K562 (cell line): Measurements from ENCODE around the gene CYP2C8.

Experiments
- CEBPG ChIP-seq, 3 experiments: fragments of 200-800 bp in 1 of 3; sonication (Bioruptor generic) in 1 of 3; sonication (generic) in 1 of 3; formaldehyde crosslinking in 1 of 3; IDR thresholded peaks in 2 of 3; conservative IDR thresholded peaks in 1 of 3; 2 replicates each; pipeline versions ENCODE4 v1.6.1 to v1.8.0; 2016 to 2022; ENCODE audit warnings: missing compliant biosample characterization in 2 of 3, missing genetic modification characterization in 2 of 3, mild to moderate bottlenecking in 1 of 3, missing genetic modification reagents in 1 of 3
- HMG20B ChIP-seq: fragments of 250-450 bp; sonication (Bioruptor Pico); IDR thresholded peaks from 2 replicates; pipeline ENCODE4 v1.5.0; 2021; ENCODE audit warnings: mild to moderate bottlenecking
- ZNF561 ChIP-seq: fragments of 450-650 bp; formaldehyde crosslinking; conservative IDR thresholded peaks from 2 replicates; pipeline ENCODE4 v1.4.0; 2020; ENCODE audit warnings: mild to moderate bottlenecking, moderate library complexity
- ZZZ3 ChIP-seq: fragments of 450-650 bp; IDR thresholded peaks from 2 replicates; pipeline ENCODE4 v1.6.1; 2016; ENCODE audit warnings: antibody characterized with exemption, mild to moderate bottlenecking, moderate library complexity
- TF ChIP-seq, protein P1 (sequence below): fragments of 250-450 bp; sonication (Bioruptor Pico); IDR thresholded peaks from 2 replicates; pipeline ENCODE4 v1.4.0; 2020; ENCODE audit warnings: borderline replicate concordance
- TF ChIP-seq, protein P2 (sequence below), 2 experiments: fragments of 450-650 bp; formaldehyde crosslinking in 1 of 2; IDR thresholded peaks; 2 replicates each; pipeline versions ENCODE4 v1.4.0 to v1.6.1; 2014 to 2020; ENCODE audit warnings: mild to moderate bottlenecking in 2 of 2, borderline replicate concordance in 1 of 2, low read depth in 1 of 2
- TF ChIP-seq, protein P3 (sequence below): fragments of 250-450 bp; sonication (Bioruptor Pico); IDR thresholded peaks from 2 replicates; pipeline ENCODE4 v1.5.0; 2021; ENCODE audit warnings: mild to moderate bottlenecking, borderline replicate concordance

DNA sequence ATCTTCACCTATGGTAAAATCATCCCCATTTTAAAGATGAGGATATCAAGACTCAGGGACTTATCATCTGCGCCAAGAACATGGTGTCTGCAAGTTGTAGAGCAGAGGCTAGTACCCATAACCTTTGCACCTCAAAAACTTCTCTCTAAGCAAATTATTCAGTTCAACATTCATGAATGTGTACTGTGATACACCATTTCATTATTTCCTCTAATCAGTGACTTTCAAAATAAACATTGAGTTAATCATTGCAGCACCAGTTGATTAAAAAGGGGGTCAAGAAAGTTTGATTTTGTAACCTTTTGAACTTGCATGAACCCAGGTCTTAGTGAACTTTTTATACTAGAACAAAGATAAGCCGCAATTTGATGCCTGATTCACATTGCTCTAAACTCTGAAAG is 47.6 kb upstream of the CYP2C8 start:
- TF ChIP-seq ZNF561 (CRISPR knock-in tag) (no peak), HMG20B (CRISPR knock-in tag) (no peak), CEBPG (CRISPR knock-in tag; IDR thresholded peaks at IDR 0.05) (no peak), CEBPG (tag; conservative IDR thresholded peaks at IDR 0.05 in 1 of 2, IDR thresholded peaks at IDR 0.05 in 1 of 2) (no peak), ZZZ3 (no peak)
- TF ChIP-seq, protein P1, sequence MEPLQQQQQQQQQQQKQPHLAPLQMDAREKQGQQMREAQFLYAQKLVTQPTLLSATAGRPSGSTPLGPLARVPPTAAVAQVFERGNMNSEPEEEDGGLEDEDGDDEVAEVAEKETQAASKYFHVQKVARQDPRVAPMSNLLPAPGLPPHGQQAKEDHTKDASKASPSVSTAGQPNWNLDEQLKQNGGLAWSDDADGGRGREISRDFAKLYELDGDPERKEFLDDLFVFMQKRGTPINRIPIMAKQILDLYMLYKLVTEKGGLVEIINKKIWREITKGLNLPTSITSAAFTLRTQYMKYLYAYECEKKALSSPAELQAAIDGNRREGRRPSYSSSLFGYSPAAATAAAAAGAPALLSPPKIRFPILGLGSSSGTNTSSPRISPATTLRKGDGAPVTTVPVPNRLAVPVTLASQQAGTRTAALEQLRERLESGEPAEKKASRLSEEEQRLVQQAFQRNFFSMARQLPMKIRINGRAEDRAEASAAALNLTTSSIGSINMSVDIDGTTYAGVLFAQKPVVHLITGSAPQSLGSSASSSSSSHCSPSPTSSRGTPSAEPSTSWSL (CRISPR knock-in tag): no peak
- TF ChIP-seq, protein P2, sequence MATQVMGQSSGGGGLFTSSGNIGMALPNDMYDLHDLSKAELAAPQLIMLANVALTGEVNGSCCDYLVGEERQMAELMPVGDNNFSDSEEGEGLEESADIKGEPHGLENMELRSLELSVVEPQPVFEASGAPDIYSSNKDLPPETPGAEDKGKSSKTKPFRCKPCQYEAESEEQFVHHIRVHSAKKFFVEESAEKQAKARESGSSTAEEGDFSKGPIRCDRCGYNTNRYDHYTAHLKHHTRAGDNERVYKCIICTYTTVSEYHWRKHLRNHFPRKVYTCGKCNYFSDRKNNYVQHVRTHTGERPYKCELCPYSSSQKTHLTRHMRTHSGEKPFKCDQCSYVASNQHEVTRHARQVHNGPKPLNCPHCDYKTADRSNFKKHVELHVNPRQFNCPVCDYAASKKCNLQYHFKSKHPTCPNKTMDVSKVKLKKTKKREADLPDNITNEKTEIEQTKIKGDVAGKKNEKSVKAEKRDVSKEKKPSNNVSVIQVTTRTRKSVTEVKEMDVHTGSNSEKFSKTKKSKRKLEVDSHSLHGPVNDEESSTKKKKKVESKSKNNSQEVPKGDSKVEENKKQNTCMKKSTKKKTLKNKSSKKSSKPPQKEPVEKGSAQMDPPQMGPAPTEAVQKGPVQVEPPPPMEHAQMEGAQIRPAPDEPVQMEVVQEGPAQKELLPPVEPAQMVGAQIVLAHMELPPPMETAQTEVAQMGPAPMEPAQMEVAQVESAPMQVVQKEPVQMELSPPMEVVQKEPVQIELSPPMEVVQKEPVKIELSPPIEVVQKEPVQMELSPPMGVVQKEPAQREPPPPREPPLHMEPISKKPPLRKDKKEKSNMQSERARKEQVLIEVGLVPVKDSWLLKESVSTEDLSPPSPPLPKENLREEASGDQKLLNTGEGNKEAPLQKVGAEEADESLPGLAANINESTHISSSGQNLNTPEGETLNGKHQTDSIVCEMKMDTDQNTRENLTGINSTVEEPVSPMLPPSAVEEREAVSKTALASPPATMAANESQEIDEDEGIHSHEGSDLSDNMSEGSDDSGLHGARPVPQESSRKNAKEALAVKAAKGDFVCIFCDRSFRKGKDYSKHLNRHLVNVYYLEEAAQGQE (IDR thresholded peaks at IDR 0.05; ENCODE audit: borderline replicate concordance): no peak
- TF ChIP-seq, protein P2 (CRISPR knock-in tag; IDR thresholded peaks at IDR 0.05; ENCODE audit: low read depth): no peak
- TF ChIP-seq, protein P3, sequence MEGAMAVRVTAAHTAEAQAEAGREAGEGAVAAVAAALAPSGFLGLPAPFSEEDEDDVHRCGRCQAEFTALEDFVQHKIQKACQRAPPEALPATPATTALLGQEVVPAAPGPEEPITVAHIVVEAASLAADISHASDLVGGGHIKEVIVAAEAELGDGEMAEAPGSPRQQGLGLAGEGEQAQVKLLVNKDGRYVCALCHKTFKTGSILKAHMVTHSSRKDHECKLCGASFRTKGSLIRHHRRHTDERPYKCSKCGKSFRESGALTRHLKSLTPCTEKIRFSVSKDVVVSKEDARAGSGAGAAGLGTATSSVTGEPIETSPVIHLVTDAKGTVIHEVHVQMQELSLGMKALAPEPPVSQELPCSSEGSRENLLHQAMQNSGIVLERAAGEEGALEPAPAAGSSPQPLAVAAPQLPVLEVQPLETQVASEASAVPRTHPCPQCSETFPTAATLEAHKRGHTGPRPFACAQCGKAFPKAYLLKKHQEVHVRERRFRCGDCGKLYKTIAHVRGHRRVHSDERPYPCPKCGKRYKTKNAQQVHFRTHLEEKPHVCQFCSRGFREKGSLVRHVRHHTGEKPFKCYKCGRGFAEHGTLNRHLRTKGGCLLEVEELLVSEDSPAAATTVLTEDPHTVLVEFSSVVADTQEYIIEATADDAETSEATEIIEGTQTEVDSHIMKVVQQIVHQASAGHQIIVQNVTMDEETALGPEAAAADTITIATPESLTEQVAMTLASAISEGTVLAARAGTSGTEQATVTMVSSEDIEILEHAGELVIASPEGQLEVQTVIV: no peak
